ENCODE results near the gene CEL. TPM values are rescaled to one million over a fixed set of nuclear protein-coding genes. Genes with fewer than 3 reads are reported as not detected.

CEL gene
- total RNA-seq, 1 experiment from 2014 or later = 0.12 TPM

GRCh38 chr9:133116346-133117231, 54.8 kb downstream of the CEL start:
- DNase-seq (ENCODE audit: low read depth) = no peak

DNA sequence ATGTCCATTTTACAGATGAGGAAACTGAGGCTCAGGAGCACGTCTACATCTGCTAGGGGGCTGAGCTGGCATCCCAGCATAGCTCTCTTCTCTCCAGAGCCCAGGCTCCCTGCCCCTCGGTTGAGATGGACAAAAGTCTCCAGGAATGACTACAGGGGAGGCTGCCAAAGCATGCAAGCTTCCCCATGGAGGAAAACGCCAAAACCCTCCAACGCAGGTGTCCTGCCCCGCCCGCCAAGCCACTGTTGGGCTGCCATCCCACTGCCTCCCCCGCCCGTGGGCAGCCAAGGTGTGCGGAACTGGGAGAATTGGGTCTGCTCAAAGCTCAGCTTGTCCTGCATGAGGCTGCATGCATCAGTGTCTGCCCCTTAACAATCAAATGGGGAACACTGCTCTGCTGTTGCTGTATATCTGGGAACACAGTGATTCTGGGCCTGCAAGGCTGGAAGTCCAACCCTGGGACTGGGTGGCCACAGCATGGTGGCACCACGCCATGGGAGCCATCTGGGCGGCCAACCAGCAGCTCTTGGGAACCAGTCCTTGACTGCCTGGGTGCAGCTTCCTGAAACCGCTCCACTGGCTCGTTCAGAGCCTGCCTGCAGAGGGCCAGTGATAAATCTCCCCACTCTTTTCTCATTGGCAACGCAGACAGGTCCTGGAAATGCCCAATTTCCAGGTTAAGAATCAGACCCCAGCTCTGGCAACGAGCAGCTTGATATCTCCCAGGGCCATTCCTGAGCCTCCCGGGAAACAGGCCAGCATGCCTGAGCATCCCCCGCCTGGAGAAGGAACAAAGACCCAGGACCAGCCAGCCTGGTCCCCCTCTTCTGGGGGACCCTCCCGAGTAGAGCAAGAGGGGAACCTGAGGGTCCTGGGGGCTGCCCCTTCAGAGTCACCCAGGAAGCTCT, 55.7 kb downstream of the CEL start:
- peak; percentile 69 for DNase-seq (ENCODE audit: low read depth)

- no peak for DNase-seq (ENCODE audit: low read depth)
Observed at GRCh38 chr9:133118179-133118520, 56.4 kb downstream of the CEL start.

- no peak for DNase-seq (ENCODE audit: low read depth)
Observed at GRCh38 chr9:133118568-133118967, 56.8 kb downstream of the CEL start.

GRCh38 chr9:133119103-133119845, 57.5 kb downstream of the CEL start:
- no peak for DNase-seq (ENCODE audit: low read depth)

GRCh38 chr9:133119846-133120500, 58.2 kb downstream of the CEL start:
- DNase-seq (ENCODE audit: low read depth) = no peak

GRCh38 chr9:133120501-133121197, 58.9 kb downstream of the CEL start:
- DNase-seq (ENCODE audit: low read depth) = no peak

Other genes with a start within 250 kb of the CEL start
- gene AK8, start 183.7 kb upstream of the CEL start, total RNA-seq (2014; rRNA removed; shearing (Covaris generic)) = not detected in 2 replicates
- 3.3 and 5.6 TPM in 2 replicates for gene SPACA9, start 183.1 kb upstream of the CEL start, total RNA-seq (2014; rRNA removed; shearing (Covaris generic))
- 16.5 and 20.7 TPM in 2 replicates for gene TSC1, start 117.4 kb upstream of the CEL start, total RNA-seq (2014; rRNA removed; shearing (Covaris generic))
- gene GFI1B, start 83.3 kb upstream of the CEL start, total RNA-seq (2014; rRNA removed; shearing (Covaris generic)) = not detected in 2 replicates
- gene GTF3C5, start 31.0 kb upstream of the CEL start, total RNA-seq (2014; rRNA removed; shearing (Covaris generic)) = 45.9 and 48.3 TPM in 2 replicates
- gene RALGDS, start 59.3 kb downstream of the CEL start, total RNA-seq (2014; rRNA removed; shearing (Covaris generic)) = 12.5 and 18.9 TPM in 2 replicates
- gene GBGT1, start 101.9 kb downstream of the CEL start, total RNA-seq (2014; rRNA removed; shearing (Covaris generic)) = 0.59 and 1.3 TPM in 2 replicates
- not detected in 2 replicates for gene OBP2B, start 147.3 kb downstream of the CEL start, total RNA-seq (2014; rRNA removed; shearing (Covaris generic))
- gene ABO, start 213.2 kb downstream of the CEL start, total RNA-seq (2014; rRNA removed; shearing (Covaris generic)) = not detected in 2 replicates

Data from RPMI7951 (cell line).